Right ventricle myocardium inferior (tissue), 1 donor: ENCODE data around the gene MB. TPM values are rescaled to one million over a fixed set of nuclear protein-coding genes. Genes with fewer than 3 reads are reported as not detected.

Experiments used
- ATAC-seq: fragments of 200-7000 bp; cut with Tn5 transposase; one replicate; pipeline ENCODE4 v1.9.1; 2020; ENCODE audit warnings: mild to moderate bottlenecking, moderate library complexity
- DNase-seq: peaks from one replicate; pipeline ENCODE4 v3.0.0; 2021; ENCODE audit errors: missing footprints
- intact Hi-C: fragments of 100-400 bp; cut with DNase I; formaldehyde crosslinking; loops from one replicate; pipeline ENCODE4 v1.11.0; 2022
- total RNA-seq: library from RNA; stranded (reverse); fragmentation: NEBNext Ultra II Directional; extraction: Animal tissue kit (Norgen Biotek cat#: 25700); gene quantifications from one replicate; pipeline ENCODE4 v1.2.1, GENCODE V29; 2021
- donor health status: DM: no; HTN: yes; CAD: no; lungs with severe emphysema.

Gene MB
- total RNA-seq, 1 donor from 2014 or later = 17,829 TPM

DNA sequence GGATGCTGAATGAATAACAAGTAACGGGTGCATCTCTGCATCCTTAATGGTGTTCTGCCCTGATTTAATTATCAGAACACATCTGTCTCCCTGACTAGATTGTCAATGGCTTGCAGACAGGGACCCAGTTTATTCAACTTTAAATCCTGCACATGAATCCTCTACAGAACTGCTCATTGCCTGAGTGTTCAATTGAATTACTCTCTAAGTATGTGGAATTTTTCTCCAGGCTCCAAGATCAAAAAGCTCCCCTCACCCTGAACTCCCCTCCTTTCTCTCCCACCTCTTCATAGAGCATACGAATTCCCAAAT is 11.8 kb downstream of the MB start:
- ATAC-seq = no peak
- DNase-seq = no peak
- intact Hi-C loops = no loop called here

- intact Hi-C loops = no loop called here
- DNase-seq (no peak), ATAC-seq (no peak)
Measured at GRCh38 chr22:35604621-35605368, 12.3 kb downstream of the MB start.

DNA sequence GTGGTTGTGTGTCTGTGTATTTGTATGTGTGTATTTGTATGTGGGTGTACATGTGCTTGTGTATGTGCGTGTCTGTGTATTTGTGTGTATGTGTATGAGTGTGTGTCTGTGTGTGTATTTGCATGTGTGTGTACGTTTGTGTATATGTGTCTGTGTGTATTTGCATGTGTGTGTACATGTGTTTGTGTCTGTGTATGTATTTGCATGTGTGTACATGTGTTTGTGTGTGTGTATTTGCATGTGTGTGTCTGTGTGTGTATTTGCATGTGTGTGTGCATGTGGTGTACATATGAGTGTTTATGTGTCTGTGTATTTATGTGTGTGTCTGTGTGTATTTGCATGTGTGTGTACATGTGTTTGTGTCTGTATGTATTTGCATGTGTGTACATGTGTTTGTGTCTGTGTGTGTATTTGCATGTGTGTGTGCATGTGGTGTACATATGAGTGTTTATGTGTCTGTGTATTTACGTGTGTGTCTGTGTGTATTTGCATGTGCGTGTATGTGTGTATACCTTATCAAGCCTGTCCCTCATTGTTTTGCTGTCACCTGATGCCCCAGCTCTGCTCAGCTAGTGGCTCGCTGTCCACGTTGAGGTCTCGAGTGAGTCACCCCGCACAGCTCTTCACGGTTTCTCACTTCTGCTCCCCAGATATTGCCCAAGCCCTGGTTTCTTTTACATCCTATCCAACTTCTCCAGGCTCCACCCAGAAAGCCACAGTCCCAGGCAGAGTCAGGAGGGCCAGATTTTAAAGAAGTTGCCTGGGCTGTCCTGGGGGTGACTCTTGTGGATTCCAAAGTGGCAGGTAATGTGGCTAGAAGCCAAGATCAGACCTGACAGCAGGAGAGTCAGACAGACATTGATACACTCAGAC is 15.2 kb downstream of the MB start:
- no peak for ATAC-seq
- intact Hi-C loops = no loop called here

GRCh38 chr22:35601013-35601580 is 16.0 kb downstream of the MB start:
- ATAC-seq (no peak), DNase-seq (no peak)
- intact Hi-C loops = no loop called here

More for the DNA sequence above, 15.2 kb downstream of the MB start:
- DNase-seq = peak; percentile 61

DNA sequence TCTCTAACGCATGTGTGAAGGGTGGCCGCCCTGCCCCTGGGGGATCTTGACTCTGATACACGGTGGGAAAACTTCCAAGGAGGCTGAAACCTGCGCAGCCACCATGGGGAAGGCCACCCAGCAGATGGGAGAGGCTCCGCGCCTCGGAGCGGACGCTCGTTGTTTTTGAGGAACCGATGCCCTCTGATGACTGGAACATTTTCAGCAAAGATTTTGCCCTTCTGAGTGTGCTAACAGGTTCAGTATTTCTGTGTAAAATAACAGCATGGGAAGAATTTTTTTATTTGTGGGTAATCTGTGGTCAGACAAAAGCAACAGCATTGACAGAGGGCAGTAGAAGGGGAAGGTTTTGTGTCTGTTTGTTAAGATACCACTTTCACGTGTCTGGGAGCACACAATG is 16.7 kb downstream of the MB start:
- no peak for ATAC-seq
- peak; percentile 82 for DNase-seq
- intact Hi-C loops = no loop called here

DNA sequence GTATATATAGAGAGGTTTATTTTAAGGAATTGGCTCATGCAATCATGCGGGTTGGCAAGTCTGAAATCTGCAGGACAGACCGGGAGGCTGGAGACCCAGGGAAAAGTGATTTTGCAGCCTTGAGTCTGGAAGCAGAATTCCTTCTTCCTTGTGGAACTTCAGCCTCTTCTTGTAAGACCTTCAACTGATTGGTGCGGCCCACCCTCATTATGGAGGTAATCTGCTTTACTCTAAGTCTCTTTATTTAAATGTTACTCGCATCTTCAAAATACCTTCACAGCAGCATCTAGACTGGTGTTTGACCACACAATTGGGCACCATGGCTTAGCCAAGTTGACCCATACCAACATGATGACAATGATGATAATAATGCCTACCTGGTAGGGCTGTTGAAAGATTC is 17.8 kb downstream of the MB start:
- no peak for DNase-seq
- intact Hi-C loops = no loop called here
- ATAC-seq = no peak

- intact Hi-C loops = no loop called here
- DNase-seq (peak; percentile 55), ATAC-seq (no peak)
Measured at GRCh38 chr22:35598396-35598710, 18.8 kb downstream of the MB start.

DNA sequence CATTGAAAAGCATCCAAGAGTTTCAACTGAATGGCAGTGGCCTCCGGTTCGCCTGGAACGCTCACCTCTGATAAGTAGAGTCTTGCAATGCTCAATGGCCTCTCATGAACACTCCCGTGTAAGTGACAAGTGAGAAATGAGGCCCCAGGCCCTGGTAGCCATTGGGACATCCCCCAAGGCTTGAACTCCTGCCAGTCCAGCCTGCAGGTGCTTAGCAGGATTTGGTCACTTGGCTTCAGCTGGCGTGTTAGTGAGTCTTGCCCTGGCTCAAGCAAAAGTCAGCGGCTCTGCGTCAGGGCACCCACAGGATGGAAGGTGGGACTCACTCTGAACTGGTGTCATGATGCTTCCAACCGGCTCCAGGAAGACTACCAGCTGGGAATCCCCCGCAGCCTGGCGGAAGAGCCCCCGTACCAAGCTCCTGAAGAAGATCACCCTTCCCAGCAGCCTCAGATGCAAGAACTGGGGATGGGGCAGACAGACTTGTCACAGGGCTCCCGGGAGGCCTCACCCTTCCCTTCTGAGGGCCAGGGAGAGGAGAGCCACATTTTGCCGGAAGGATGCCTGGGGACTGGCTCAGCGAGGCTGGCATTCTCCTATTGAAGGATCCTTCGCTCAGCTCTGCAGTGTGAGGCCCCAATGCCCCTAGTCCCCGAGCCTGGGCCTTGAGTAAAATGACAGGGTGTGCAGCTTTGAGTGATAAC is 19.3 kb downstream of the MB start:
- peak; percentile 41 for ATAC-seq
- peak; percentile 64 for DNase-seq
- intact Hi-C loops = no loop called here

- ATAC-seq = peak; percentile 79
- intact Hi-C loops = no loop called here
- peak; percentile 71 for DNase-seq
Measured at GRCh38 chr22:35596821-35597220, 20.3 kb downstream of the MB start.

DNA sequence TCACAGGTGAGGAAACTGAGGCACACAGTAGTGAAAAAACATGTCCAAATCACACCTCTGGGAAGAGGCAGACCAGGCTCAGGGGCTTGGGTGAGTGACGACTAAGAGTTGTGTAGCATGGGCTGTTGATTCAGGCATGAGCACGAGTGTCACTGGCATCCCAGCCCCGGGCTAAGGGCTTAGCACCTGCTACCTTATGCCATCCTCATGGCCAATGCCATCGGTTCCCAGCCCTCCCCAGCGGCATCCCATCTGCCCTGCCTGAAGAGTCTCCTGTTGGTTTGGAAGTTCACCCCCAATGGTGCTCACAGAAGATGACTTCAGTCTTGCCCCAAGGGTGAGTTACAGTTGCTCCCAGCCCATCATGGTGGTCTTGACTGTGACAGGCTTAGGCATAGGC is 22.4 kb downstream of the MB start:
- intact Hi-C loops = no loop called here
- ATAC-seq (no peak), DNase-seq (peak; percentile 23)

GRCh38 chr22:35593891-35594470 is 23.1 kb downstream of the MB start:
- ATAC-seq (peak; percentile 5), DNase-seq (peak; percentile 37)
- intact Hi-C loops = loop anchor here (2.0 kb wide), 1 partner anchor 13 kb away; no protein-coding TSS in a partner anchor

DNA sequence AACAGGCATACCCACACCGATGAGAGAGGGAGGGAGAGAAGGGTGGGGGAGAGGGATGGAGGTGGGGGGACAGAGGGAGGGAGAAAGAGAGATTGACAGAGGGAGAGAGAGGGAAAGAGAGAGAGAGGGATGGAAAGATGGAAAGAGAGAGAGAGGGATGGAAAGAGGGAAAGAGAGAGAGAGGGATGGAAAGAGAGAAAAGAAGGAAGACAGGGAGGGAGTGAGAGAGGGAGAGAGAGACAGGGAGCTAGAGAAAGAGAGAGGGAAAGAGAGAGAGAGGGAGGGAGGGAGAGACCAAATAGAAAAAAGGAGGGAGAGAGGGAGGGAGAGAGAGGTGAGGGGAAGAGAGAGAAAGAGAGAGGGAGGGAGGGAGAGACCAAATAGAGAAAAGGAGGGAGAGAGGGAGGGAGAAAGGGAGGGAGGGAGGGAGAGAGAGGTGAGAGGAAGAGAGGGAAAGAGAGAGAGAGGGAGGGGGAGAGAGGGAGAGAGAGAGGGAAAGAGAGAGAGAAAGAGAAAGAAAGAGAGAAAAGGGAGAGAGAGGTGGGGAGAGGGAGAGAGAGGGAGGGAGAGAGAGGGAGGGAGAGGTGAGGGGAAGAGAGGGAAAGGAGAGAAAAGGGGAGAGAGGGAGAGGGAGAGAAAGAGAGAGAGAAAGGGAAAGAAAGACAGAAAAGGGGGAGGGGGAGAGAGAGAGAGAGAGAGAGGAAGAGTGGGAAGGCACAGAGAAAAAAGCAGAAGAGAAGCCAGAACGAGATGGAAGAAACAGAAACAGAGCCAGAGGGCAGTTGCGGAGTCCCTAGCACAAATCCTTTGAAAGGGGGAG is 23.8 kb downstream of the MB start:
- DNase-seq (no peak), ATAC-seq (no peak)
- intact Hi-C loops = loop anchor here (2.0 kb wide), 1 partner anchor 14 kb away; no protein-coding TSS in a partner anchor

GRCh38 chr22:35592418-35592967 is 24.6 kb downstream of the MB start:
- intact Hi-C loops = loop anchor here (2.0 kb wide), 1 partner anchor 14 kb away; no protein-coding TSS in a partner anchor
- DNase-seq (peak; percentile 70), ATAC-seq (peak; percentile 60)

- intact Hi-C loops = loop anchor here (2.0 kb wide), 1 partner anchor 15 kb away; no protein-coding TSS in a partner anchor
- ATAC-seq (no peak), DNase-seq (peak; percentile 8)
Measured at GRCh38 chr22:35591714-35592417, 25.3 kb downstream of the MB start.

DNA sequence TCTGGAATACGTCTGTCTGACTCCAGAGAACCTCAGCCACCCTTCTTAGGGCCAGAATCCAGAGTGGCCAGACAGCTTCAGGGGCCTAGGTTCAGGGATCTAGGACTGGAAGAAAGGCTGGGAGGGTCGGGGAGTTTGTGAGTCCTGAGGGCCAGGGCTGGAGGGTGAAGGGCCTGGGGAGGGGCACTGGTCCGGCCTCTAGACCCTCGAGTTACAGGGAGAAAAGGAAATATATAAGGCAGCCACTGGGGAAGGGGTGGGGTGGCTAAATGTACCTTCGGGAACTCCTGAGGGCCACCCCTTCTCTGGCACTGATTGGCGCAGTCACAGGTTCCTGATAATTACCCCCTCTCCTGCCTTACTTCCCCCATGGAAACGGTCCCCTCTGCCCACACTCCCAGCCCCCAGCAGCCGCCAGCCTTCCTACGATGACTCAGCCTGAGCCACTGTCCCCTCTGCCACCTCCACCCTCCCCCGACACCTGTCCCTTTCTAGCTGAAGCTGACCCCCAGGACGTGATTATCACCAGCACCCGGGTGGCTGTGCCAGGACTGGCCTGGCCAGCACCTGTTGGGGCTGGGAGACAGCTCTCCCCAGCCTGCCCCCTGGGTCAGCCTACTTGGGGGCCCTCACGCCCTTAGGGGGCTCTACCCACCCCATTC is 26.4 kb downstream of the MB start:
- intact Hi-C loops = no loop called here
- DNase-seq = no peak
- ATAC-seq = no peak

DNA sequence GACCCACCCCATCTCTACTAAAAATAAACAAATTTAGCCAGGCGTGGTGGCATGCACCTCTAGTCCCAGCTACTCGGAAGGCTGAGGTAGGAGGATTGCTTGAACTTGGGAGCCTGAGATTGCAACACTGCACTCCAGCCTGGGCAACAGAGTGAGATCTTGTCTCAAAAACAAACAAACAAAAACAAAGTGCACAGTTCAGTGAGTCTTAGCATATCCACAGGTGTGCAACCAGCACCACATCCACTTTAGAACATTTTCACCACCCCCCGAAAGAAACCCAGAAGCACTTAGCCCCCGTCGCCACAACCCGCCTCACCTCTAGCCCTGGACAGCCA is 27.4 kb downstream of the MB start:
- no peak for DNase-seq
- ATAC-seq = no peak
- intact Hi-C loops = no loop called here
